NCI-H446 (cell line): ENCODE measurements around the gene NPAP1.
"Not testable (repeated sequence)": the region's sequence is repeated elsewhere in the genome, so short reads cannot be mapped to it uniquely, and the experiment has no call there.

Experiments used
- DNase-seq, 2 experiments: peaks; one replicate each; lab custom pipeline; 2025; lab: John Stamatoyannopoulos, UW

Gene NPAP1, protein sequence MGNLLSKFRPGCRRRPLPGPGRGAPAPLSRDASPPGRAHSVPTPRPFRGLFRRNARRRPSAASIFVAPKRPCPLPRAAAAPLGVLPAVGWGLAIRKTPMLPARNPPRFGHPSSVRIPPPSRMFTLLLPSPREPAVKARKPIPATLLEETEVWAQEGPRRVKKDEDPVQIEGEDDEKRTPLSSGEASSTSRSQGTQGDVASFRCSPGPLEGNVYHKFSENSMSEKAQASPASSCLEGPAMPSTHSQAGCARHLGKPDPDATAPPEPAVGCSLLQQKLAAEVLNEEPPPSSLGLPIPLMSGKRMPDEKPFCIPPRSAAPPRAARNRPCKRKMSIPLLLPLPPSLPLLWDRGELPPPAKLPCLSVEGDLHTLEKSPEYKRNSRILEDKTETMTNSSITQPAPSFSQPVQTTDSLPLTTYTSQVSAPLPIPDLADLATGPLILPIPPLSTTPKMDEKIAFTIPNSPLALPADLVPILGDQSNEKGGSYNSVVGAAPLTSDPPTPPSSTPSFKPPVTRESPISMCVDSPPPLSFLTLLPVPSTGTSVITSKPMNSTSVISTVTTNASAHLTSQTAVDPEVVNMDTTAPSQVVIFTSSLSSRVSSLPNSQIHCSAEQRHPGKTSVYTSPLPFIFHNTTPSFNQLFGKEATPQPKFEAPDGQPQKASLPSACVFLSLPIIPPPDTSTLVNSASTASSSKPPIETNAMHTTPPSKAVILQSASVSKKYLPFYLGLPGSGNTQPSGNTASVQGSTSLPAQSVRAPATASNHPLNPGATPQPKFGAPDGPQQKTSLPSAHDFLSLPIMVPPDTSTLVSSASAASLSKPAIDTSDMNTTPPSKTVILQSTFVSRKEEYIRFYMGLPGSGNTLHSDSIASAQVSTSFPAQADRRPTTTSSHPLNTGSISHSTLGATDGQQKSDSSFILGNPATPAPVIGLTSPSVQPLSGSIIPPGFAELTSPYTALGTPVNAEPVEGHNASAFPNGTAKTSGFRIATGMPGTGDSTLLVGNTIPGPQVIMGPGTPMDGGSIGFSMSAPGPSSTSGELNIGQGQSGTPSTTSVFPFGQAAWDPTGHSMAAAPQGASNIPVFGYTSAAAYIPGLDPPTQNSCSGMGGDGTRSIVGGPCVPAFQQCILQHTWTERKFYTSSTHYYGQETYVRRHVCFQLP

DNA sequence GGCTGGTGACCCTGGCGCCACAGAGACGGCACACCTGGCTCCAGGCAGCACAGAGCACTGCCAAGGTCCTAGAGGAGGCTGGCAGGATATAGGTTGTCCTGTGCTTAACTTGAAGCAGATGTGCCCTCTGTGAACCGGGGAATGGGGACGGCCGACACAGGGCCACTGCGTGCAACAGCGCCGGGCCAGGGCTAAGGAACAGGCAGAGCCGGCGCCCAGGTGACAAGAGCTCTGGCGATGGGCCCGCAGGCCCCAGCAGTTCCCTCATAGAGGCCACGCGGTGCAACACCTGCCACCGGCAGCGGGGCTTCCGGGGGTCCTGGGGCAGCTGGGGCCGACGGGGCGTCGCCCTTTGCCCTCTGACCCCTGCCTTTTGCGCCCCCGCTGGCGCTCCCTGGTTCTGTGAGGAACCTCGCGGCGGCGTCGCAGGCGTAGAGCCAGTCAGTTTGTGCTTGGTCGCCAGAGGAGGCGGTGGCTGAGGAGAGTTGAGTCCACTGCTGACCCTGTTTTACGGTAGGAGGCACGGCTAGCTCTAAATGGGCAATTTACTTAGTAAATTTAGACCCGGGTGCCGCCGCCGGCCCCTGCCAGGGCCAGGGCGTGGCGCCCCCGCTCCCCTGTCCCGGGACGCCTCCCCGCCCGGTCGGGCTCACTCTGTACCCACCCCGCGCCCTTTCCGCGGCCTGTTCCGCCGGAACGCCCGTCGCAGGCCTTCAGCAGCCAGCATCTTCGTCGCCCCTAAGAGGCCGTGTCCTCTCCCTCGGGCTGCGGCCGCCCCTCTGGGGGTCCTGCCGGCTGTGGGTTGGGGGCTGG, at the start of gene NPAP1:
NPAP1 (plus strand) TSS at position 444 of the 813 bp plus-strand sequence; CDS start at position 537, 93 bp downstream.
- DNase-seq, result no peak

DNA sequence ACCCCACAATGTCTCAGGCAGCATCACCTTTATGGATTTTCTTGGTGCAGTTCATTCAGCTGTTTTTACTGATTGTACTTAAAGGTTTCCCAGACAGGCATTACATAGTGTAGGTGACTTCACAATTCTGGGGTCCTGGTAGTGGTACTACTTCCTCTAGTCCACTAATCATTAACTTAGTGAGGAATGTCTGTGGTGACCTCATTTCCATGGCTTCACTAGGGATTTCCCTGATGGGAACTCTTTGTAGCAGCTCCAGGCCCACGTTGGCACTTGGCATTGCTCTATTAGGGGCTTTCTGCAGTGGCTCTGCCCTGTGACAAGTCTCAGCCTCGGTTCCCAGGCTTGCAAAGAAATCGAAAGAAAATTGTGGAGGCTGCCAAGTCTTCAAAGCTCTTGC, 48.1 kb upstream of the NPAP1 start:
- no peak for DNase-seq

DNA sequence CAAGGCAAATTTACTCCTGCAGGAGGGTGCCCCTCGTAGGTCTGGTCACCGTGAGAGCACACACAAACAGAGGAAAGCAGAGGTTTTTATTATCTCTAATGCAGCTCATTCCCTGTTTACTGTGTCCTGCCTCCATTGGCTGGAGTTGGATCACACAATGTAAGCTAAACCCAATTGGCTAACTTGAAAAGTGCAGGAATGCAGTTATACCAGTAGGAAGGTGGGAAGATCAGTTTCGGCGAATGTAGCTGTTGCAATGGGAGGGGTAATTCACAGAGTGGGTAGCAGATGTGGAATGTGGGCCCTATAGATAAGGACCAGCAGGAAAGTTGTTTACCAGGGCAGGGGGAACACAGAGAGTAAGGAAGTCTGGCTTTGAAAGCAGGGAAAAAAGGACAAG, 42.5 kb upstream of the NPAP1 start:
- DNase-seq, result no peak

DNA sequence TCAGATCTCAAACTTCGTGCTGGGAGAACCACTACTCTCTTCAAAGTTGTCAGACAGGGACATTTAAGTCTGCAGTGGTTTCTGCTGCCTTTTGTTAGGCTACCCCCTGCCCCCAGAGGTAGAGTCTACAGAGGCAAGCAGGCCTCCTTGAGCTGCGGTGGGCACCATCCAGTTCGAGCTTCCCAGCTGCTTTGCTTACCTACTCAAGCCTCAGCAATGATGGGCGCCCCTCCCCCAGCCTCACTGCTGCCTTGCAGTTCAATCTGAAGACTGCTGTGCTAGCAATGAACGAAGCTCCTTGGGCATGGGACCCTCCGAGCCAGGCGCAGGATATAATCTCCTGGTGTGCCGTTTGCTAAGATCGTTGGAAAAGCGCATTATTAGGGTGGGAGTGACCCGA, 36.2 kb upstream of the NPAP1 start:
- not testable (repeated sequence) for DNase-seq

DNA sequence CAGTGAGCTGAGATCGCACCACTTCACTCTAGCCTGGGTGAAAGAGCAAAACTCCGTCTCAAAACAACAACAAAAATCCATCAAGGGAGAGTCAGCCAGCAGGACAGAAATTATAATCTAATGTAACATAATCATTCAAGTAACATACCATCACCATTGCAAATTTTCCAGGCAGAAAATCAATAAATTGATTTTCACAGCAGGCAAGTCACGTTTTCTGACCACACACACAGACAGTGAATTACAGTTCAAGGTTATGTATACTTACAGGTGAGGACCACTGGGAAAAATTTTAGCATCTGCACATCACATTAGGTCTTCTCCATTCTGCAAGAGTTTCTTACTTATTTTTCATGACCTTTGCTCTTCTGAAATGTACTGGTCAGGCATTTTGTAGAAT, 29.9 kb upstream of the NPAP1 start:
- DNase-seq, result no peak

DNA sequence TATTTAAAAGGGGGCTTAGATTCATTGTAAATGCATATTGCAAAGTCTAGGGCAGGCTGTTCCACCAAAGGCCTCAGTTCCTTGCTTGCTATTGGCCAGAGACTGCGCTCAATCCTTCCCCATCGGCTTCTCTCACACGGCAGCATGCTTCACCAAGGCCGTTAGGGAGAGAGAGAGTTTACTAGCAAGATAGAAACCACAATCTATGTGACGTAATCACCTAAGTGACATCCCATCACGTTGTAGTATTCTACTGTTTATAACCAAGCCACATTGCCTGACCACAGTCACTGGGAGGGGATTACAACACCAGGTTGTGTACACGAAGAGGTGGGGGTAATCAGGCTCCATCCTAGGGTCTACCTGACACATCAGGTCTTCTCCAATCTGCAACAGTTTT, 16.0 kb upstream of the NPAP1 start:
- DNase-seq, result no peak

DNA sequence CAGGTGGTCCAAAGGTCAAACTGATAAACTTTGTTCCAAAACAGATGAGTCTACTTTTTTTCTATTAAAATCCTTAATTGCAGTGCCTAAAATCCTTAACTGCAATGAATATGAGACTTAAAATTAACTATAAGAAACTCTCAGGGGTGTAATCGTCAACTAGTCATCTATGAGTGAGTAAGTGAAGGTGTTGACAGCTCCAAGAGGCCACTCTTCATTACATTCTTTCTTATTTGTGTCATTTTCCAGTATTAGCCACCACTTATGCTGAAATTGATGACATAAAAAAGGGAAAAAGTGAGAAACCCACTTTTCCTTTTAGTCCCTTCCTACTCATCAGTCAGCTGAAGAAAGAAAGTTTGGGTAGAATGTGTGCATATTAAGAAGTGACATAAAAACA, 12.6 kb upstream of the NPAP1 start:
- no peak for DNase-seq

DNA sequence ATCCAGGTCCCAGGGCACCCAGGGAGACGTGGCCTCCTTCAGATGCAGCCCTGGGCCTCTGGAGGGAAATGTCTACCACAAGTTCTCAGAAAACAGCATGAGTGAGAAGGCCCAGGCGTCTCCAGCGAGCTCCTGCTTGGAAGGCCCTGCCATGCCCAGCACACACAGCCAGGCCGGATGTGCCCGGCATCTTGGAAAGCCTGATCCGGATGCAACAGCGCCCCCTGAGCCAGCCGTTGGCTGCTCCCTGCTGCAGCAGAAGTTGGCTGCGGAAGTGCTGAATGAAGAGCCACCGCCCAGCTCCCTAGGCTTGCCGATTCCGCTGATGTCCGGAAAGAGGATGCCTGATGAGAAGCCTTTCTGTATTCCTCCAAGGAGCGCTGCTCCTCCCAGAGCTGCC, 856 bp downstream of the NPAP1 start:
- DNase-seq, result no peak

DNA sequence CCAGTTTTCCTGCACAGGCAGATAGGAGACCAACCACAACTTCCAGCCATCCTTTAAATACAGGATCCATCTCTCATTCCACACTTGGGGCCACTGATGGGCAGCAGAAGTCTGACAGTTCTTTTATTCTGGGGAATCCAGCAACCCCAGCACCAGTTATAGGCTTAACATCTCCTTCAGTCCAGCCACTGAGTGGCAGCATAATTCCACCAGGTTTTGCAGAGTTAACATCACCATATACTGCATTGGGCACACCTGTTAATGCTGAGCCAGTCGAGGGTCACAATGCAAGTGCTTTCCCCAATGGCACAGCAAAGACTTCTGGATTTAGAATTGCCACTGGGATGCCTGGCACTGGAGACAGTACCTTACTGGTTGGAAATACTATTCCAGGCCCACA, 2.9 kb downstream of the NPAP1 start:
- no peak for DNase-seq

DNA sequence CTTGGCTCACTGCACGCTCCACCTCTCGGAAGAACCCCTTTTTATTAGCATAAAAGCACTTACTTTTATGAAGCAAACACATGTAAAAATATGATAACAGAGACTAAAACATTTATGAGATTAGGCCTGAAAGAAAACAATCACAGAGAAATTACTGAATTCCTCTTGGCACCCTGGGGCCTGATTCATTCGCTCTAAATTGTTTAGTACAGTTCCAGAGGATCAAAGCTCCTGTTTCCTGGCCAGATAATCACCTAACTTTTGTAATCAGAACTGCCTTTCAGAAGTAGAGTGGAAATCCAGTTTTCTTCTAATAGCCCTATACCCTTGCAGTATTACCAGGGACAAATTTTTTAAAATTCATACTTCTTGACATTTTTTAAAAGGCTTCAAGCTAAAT, 6.4 kb downstream of the NPAP1 start:
- DNase-seq, result no peak

DNA sequence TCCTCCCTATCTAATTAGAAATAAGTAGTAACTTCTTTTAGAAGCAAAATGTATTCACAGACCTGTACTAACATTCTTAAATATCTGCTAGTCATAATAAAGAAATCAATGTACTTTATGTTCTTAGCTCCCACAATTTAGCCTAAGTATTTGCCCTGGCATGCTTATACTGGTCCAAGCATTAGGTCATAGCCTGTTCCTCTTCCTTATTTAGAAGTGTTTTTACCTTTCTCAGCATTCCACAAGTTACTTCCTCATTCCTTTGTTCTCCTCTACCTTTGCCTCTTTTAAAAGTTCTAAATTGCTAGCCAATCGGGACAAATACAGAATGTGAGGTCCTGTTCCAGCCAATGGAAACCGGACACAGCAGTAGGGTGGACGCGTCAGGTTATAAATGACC, 7.3 kb downstream of the NPAP1 start:
- DNase-seq, result not testable (repeated sequence)

DNA sequence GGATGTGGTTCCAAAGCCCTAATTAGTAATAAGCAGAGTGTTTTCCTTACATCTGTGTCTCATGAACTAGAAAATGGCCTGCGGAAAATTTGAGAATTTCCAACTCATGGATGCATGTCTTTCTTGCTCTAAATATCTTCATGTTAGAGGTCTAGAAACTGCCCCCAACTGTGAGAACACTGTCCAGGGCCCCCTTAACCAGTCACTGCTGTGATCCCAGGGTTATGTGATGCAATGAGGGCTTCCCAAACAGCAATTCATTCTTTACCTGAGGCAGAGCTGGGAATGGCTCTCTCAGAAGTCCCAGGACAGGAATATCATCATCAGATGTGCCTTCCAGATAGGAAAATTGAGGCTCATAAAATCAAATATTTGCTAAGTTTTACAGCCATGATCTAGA, 8.2 kb downstream of the NPAP1 start:
- DNase-seq, result no peak

DNA sequence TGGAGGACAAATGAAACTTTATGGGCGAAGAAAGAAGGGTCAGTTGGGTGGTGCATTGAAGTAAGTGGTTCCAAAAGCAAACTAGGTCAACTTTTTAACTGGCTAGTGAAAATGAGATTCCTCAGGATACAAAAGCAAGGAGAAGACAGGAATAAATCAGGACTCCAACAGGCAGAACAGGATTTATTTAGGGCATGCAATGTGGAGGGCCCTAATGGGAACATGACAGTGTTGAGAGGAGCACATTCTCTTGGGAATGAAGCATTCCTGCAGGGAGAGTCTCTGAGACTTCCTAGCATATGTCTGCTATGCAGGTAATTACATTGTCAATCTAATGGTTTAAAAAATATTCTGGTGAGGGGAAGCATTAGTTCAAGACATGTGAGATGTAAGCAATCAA, 8.7 kb downstream of the NPAP1 start:
- DNase-seq, result no peak

DNA sequence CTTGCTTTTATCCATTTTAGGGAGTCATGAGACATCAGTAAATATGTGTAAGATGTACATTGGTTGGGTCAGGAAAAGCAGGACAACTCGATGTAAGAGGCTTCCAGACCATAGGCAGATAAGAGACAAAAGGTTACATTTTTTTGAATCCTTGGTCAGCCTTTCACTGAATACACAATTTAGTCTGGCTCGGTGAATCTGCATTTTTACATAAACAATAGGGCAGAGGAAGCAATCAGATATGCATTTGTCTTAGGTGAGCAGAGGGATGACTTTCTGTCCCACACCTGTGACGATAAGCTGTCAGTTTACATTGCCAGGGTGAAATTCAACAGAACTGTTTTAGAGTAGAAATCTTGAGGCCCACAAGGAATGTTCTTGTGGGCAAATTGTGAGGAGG, 20.6 kb downstream of the NPAP1 start:
- DNase-seq, result no peak

DNA sequence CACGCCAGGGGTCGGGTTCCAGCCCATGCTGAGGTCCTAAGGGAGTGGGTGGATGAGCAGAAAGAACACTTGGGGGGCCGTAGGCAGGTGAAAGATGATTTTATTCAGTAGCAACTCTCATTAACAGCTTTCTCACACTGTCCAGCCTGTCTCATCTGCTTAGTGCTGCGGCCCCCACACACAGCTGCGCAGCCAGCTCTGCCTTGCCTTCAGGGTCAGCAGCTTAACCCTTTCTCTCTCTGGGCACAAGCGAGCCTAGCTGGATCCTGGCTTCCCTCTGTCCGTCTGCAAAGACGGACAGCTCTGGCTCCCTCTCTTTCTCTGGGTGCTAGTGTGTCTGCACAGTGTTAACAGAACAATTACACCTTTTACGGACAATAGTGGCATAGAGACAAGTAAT, 21.3 kb downstream of the NPAP1 start:
- no peak for DNase-seq

DNA sequence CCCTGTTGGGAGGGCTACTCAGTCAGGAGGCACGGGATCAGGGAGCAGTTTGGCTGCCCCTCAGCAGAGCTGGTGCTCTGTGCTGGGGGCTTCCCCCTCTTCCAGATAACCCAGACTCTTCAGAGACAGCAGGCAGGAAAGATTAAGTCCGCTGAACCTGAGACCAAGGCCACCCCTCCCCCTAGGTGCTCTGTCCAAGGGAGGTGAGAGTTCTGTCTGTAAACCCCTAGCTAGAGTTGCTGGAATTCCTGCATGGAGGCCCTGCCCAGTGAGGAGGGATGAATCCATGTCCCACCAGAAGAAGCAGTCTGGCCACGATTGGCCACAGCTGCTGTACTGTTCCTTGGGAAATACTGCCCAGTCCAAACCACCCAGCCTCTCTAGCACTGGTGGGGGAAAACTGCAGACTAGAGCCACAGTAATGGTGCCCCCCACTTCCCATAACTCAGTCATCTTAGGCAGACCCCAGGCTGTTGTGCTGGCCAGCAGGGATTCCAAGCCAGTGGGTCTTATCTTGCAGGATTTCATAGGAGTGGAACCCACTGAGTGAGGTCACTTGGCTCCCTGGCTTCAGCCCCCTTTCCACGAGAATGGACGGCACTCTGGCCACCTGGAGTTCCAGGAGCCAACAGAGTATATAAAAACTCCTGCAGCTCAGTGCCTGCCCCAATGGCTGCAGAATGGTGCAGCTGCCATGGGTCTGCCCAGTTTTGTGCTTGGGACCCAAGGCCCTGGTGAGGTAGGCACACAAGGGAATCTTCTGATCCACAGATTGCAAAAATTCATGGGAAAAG, 42.9 kb downstream of the NPAP1 start:
- DNase-seq, result no peak

DNA sequence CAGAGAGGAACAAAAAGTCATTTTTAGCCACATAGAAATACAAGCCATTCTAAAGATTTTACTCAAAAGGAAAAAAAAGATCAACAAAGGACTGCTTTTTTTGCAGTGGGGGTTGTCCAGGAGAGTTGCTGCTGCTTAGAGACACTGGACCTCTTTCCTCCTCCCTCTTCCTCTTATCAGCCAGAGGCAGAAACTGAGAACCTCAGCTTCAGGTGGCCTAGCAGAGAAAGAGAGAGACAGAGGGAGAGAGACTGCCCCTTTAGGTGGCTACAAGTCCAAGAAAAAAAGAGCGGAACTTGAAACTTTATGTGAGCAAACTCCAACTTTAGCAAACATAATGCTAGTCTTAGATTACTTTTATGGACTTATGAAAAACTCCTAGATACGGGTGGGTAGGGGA, 54.2 kb downstream of the NPAP1 start:
- no peak for DNase-seq
